ENCODE results near the gene NBEAL2. TPM values are rescaled to one million over a fixed set of nuclear protein-coding genes. Genes with fewer than 3 reads are reported as not detected.
A peak's percentile ranks its signal among the peaks of the same experiment; 100 is the strongest.

Gene NBEAL2
- total RNA-seq, 3 donors from 2014 or later: 75.5 to 86.9 (median 80.7) TPM

DNA sequence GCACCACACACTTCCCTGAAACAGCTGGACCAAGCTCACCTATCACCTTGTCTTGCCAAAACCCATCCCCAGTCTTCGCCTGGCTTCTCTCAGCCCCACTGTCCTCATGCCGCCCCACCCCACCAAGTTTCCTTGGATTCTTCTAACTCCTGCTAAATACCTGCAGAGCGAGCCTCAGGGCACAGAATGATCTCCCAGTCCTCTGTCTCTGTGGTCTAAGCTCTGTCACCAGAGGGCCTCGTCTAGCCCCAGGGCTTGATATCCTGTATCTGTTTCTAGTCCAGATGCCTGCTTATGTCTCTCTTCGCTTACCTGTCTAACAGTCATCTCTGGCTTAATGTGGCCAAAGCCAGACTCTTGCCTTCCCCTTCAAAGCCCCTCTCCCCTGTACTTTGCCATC is 12.7 kb upstream of the NBEAL2 start:
- Mint-ChIP-seq H3K27me3 (ENCODE audit: low read depth) (no peaks in the 10 kb centered on the region), H3K36me3 (ENCODE audit: insufficient read depth) (peaks cover 23% of the 10 kb centered on the region), H3K4me1 (ENCODE audit: low read depth) (peaks cover 78% of the 10 kb centered on the region), H3K4me3 (peak overlapping the region; percentile 10), H3K9me3 (no peaks in the 10 kb centered on the region)
- DNase-seq: no peak
- peak in 1 of 2 donors; percentile 15 for ATAC-seq

- peaks cover 23% of the 10 kb centered on the region for H3K36me3 Mint-ChIP-seq (ENCODE audit: insufficient read depth)
Measured at GRCh38 chr3:46968783-46969428, 10.6 kb upstream of the NBEAL2 start.

DNA sequence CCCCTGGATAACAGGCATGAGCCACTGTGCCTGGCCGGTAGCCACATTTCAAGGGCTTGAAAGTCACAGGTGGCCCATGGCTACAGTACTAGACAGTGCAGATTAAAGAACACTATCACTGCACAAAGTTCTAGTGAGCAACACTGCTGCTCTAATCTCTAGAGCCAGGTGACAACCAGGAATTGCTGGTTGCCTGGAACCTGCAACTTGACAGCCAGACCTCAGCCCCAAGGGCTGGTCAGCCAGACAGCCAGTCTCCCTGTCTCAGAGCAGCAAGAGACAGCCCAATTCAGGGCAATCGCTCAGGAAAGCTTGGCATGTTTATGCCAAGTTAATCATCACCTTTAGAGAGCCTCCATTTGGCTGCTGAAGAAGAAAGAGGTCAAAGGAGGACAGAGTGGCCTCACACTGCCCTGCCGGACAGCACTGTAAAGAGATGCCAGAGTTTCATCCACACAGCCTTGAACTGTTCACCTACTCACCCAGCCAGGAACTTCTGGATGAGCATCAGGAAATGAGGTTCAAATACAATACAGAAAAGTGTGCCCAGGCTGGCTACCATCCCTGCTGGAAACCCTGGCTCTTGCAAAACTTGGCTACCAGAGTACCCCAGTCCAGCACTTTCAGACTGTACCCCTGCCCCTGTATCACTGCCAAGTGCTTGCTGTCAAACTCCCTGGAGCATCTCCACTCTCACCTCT is 8.9 kb upstream of the NBEAL2 start:
- H3K27me3 Mint-ChIP-seq (ENCODE audit: low read depth): no peaks in the 10 kb centered on the region
- peaks cover 32% of the 10 kb centered on the region for H3K36me3 Mint-ChIP-seq (ENCODE audit: insufficient read depth)
- H3K9me3 Mint-ChIP-seq: no peaks in the 10 kb centered on the region
- H3K4me1 Mint-ChIP-seq (ENCODE audit: low read depth): peaks cover 87% of the 10 kb centered on the region
- no peak overlapping the region for H3K4me3 Mint-ChIP-seq
- ATAC-seq (no peak), DNase-seq (no peak)

More at GRCh38 chr3:46968783-46969428, 10.6 kb upstream of the NBEAL2 start:
- Mint-ChIP-seq H3K4me1 (ENCODE audit: low read depth) (peaks cover 81% of the 10 kb centered on the region), H3K9me3 (no peaks in the 10 kb centered on the region), H3K4me3 (no peak overlapping the region), H3K27me3 (ENCODE audit: low read depth) (no peaks in the 10 kb centered on the region)
- ATAC-seq (no peak), DNase-seq (no peak)

GRCh38 chr3:46971151-46971550 is 8.3 kb upstream of the NBEAL2 start:
- H3K9me3 Mint-ChIP-seq: no peaks in the 10 kb centered on the region

GRCh38 chr3:46971742-46972141 is 7.7 kb upstream of the NBEAL2 start:
- DNase-seq: no peak
- Mint-ChIP-seq H3K36me3 (ENCODE audit: insufficient read depth) (peaks cover 33% of the 10 kb centered on the region), H3K4me1 (ENCODE audit: low read depth) (peaks cover 84% of the 10 kb centered on the region), H3K4me3 (peak overlapping the region; percentile 54), H3K27me3 (ENCODE audit: low read depth) (no peaks in the 10 kb centered on the region), H3K9me3 (no peaks in the 10 kb centered on the region)
- no peak for ATAC-seq

More at GRCh38 chr3:46971151-46971550, 8.3 kb upstream of the NBEAL2 start:
- peaks cover 84% of the 10 kb centered on the region for H3K4me1 Mint-ChIP-seq (ENCODE audit: low read depth)
- no peak for ATAC-seq
- H3K4me3 Mint-ChIP-seq: peak overlapping the region; percentile 54
- no peaks in the 10 kb centered on the region for H3K27me3 Mint-ChIP-seq (ENCODE audit: low read depth)
- peaks cover 32% of the 10 kb centered on the region for H3K36me3 Mint-ChIP-seq (ENCODE audit: insufficient read depth)
- no peak for DNase-seq

GRCh38 chr3:46972396-46972795 is 7.1 kb upstream of the NBEAL2 start:
- Mint-ChIP-seq H3K4me3 (peak overlapping the region; percentile 65), H3K4me1 (ENCODE audit: low read depth) (peaks cover 83% of the 10 kb centered on the region), H3K27me3 (ENCODE audit: low read depth) (no peaks in the 10 kb centered on the region), H3K9me3 (no peaks in the 10 kb centered on the region), H3K36me3 (ENCODE audit: insufficient read depth) (peaks cover 33% of the 10 kb centered on the region)
- ATAC-seq: no peak
- no peak for DNase-seq

- Mint-ChIP-seq H3K27me3 (ENCODE audit: low read depth) (no peaks in the 10 kb centered on the region), H3K36me3 (ENCODE audit: insufficient read depth) (peaks cover 26% of the 10 kb centered on the region), H3K9me3 (no peaks in the 10 kb centered on the region), H3K4me3 (peak overlapping the region; percentile 98), H3K4me1 (ENCODE audit: low read depth) (peaks cover 77% of the 10 kb centered on the region)
- DNase-seq: no peak
- ATAC-seq: no peak
Measured at GRCh38 chr3:46974421-46975171, 4.9 kb upstream of the NBEAL2 start.

GRCh38 chr3:46976326-46977190 is 2.9 kb upstream of the NBEAL2 start, which contains the start of gene CCDC12:
CCDC12 (minus strand) TSS chr3:46976745; CDS start chr3:46976732, 13 bp downstream.
- peaks cover 23% of the 10 kb centered on the region for H3K36me3 Mint-ChIP-seq (ENCODE audit: insufficient read depth)
- DNase-seq: peak; percentile 87
- H3K9me3 Mint-ChIP-seq: no peaks in the 10 kb centered on the region
- no peaks in the 10 kb centered on the region for H3K27me3 Mint-ChIP-seq (ENCODE audit: low read depth)
- peaks cover 68% of the 10 kb centered on the region for H3K4me1 Mint-ChIP-seq (ENCODE audit: low read depth)
- peak within 1 kb of the TSS; percentile 98 for H3K4me3 Mint-ChIP-seq
- peak; percentile 79 to 80 for ATAC-seq

- Mint-ChIP-seq H3K9me3 (no peaks in the 10 kb centered on the region), H3K36me3 (ENCODE audit: insufficient read depth) (peaks cover 16% of the 10 kb centered on the region), H3K27me3 (ENCODE audit: low read depth) (no peaks in the 10 kb centered on the region), H3K4me1 (ENCODE audit: low read depth) (peaks cover 64% of the 10 kb centered on the region), H3K4me3 (peak overlapping the region; percentile 98)
- no peak for DNase-seq
- no peak for ATAC-seq
Measured at GRCh38 chr3:46977811-46978195, 1.7 kb upstream of the NBEAL2 start.

DNA sequence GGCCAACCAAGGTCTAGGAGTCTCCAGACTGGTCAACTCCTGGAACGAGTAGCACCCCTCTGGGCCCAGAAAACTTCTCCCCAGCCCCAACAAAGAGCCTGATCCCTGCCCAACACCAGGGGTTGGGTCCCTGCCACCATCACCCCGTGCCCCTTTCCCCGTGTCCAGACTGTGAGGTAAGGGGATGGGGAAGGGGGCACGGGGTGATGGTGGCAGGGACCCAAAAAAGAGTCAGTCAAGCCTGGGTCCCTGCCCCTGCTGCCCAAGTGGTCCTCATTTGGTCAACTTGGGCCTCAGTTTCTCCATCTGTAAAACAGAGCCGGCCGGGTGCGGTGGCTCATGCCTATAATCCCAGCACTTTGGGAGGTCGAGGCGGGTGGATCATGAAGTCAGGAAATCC is 1.1 kb upstream of the NBEAL2 start:
- Mint-ChIP-seq H3K4me1 (ENCODE audit: low read depth) (peaks cover 64% of the 10 kb centered on the region), H3K9me3 (no peaks in the 10 kb centered on the region), H3K27me3 (ENCODE audit: low read depth) (no peaks in the 10 kb centered on the region), H3K36me3 (ENCODE audit: insufficient read depth) (peaks cover 15% of the 10 kb centered on the region), H3K4me3 (peak overlapping the region; percentile 98)
- ATAC-seq (no peak), DNase-seq (no peak)

DNA sequence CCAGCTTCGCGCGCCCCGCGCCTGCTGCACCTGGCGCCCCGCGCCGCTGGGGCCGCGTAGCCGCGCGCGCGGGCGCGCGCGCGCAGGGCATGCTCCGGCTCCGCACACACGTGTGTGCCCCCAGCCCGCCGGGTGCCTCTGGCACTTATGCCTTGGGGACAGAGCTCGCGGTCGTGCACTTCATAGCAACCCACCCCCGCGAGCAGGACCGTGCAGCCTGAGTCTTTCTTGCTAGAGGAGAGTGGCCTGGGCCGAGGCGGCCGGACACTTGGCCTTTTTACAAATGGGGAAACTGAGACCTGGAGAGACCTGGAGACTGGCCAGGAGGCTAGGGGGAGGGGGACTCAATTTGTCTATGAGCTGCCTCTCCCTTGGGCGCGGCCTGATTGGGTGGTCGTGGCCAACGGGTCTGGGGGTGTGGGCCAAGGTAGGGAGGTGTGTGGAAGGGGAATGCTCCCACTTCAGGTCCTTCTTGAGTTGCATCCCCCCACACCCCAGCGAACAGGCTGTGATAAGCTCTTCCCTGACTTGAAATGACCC is 562 bp downstream of the NBEAL2 start:
- Mint-ChIP-seq H3K36me3 (ENCODE audit: insufficient read depth) (peaks cover 3% of the 10 kb centered on the region), H3K4me3 (peak overlapping the region; percentile 84), H3K27me3 (ENCODE audit: low read depth) (no peaks in the 10 kb centered on the region), H3K4me1 (ENCODE audit: low read depth) (peaks cover 63% of the 10 kb centered on the region), H3K9me3 (no peaks in the 10 kb centered on the region)
- DNase-seq (no peak), ATAC-seq (peak; percentile 11 to 14)

DNA sequence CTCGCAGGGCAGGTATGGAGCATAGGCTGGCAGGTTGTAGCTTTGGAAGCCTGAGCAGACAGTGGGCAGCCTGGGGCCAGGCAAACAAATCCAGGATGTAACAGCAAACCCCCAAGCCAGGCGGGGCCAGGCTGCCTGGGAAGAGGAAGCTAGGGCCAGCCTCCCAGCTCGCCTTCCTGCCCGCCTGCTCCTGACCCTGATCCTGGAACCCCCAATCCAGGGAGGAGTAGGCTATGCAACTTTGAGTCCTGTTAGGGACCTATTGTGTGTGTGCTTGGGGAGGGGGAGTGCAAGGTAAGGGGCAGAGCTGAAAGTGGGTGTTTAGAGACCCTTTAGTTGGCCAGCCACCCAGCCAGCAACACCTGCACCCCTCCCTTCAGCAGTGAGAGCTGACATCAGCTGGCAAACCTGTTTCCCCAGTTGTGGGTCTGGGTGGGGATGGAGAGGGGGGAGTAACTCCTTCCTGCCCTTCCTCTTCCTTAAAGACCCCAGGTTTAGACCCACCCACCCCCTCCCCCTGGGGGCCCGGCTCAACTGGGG is 2.5 kb downstream of the NBEAL2 start:
- no peak for ATAC-seq
- no peaks in the 10 kb centered on the region for H3K36me3 Mint-ChIP-seq (ENCODE audit: insufficient read depth)
- H3K4me1 Mint-ChIP-seq (ENCODE audit: low read depth): peaks cover 73% of the 10 kb centered on the region
- H3K4me3 Mint-ChIP-seq: peak overlapping the region; percentile 84
- no peaks in the 10 kb centered on the region for H3K27me3 Mint-ChIP-seq (ENCODE audit: low read depth)
- H3K9me3 Mint-ChIP-seq: no peaks in the 10 kb centered on the region
- no peak for DNase-seq

DNA sequence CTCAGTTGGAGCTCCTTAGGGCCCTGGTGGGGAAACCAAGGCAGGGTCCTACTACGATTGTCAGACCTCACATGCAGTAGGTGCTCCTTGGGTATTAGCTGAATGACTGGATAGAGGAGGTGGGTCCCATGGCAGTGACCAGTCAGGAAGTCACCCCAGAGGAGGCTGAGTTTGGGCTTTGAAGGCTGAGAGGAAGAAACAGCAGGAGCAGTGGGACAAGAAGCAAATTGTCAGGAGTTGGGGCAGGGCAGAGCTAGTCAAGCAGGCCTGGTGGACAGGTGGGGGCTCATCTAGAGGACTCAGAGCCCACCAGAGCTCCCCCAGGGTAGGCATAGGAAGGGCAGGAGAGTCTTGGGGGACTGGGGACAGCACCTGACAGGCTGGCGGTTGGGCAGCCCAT is 3.1 kb downstream of the NBEAL2 start:
- ATAC-seq (no peak), DNase-seq (no peak)
- H3K4me3 Mint-ChIP-seq: no peak overlapping the region
- H3K36me3 Mint-ChIP-seq (ENCODE audit: insufficient read depth): no peaks in the 10 kb centered on the region
- H3K4me1 Mint-ChIP-seq (ENCODE audit: low read depth): peaks cover 74% of the 10 kb centered on the region
- H3K27me3 Mint-ChIP-seq (ENCODE audit: low read depth): no peaks in the 10 kb centered on the region
- no peaks in the 10 kb centered on the region for H3K9me3 Mint-ChIP-seq
